Measurements from ENCODE around the gene DLG2. TPM values are rescaled to one million over a fixed set of nuclear protein-coding genes. Genes with fewer than 3 reads are reported as not detected.

The DLG2 gene
- total RNA-seq, 2 donors from 2014 or later: 5.9 to 7.4 TPM

DNA sequence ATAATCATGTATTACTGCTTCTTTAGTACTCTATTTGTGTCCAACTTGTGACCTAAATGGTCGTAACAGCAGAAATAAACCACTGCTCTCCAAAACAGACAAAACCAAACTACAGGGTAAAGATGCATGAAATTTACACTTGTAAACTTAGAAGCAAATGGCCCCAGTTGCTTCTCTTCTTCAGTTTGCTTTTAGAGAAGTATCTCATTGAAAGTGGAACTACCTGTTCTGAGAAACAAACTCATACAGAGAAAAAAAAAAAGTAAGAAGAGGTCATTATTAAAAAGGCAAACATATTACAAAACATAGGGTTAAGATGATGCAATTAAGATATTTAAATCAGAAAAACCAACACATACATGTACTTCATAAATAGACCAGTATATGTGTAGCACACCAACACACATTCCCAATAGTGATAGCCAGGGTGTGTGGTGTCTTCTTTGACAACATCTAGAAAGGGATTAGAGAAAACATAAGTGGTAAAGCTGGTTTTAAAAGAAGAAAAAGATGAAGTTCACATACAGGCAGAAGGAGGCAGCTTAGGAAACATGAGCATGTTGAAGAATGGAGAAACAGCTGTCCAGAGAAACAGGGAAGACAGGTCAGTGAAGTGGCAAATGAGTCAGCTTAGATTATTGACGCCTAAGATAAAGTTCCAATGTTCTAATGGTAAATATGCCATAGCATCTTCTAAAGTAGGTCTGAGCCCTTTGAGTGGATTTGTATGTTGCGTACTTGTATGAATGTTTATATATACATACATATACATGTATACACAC is 1496.3 kb downstream of the DLG2 start:
- intact Hi-C loops (cut with DNase I): no loop called here
- DNase-seq (no peak), ATAC-seq (no peak)

DNA sequence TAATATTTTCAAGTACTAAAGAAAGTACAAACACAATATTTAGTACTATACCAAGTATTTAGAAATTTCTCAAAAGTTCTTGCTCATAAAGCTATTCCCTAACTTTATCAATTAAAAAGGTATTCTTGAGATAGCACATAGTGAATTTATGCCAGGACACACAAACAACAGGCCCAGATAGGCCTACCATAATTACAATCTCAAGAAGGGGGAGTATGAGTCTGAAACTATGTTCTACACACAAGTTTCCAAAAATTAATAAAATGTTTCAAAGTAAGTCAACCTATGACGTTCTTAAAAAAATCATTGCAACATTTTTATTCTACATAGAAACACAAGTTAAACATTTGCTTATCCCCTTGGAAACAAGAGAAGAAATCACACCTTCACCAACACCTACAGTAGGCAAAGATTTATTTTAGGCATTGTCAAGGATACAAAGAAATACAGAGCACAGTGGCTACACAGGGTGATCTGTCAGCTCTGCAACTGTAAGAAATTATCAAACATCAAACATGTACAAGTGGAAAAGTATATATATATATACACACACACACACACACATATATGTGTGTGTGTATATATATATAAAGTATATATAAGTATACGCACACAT is 1497.1 kb downstream of the DLG2 start:
- ATAC-seq: peak in 1 of 2 donors; percentile 36
- DNase-seq: no peak
- intact Hi-C loops (cut with DNase I): loop anchor here in 1 of 2 donors (10.0 kb wide), 1 partner anchor 395 kb away; no protein-coding TSS in a partner anchor

DNA sequence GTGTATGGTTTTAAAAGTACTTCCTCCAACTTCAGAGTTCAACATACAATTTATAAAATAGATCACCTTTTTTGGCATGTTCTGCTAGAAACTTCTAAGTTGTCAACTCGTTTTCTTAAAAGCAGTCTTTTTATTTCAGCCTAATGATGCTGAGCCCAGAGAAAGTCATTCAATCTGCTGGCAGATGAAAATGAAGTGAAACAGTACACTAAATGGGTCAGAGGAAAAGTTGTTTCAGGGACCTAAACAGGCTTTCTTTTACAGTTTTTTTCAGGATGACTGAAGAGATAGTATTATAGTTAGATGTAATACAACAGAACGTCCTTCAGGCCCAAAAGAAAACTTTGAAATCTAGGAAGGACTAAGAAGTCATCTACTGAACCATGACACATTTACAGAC is 1498.3 kb downstream of the DLG2 start:
- DNase-seq: no peak
- intact Hi-C loops (cut with DNase I): loop anchor here in 1 of 2 donors (10.0 kb wide), 1 partner anchor 396 kb away; no protein-coding TSS in a partner anchor
- no peak for ATAC-seq

DNA sequence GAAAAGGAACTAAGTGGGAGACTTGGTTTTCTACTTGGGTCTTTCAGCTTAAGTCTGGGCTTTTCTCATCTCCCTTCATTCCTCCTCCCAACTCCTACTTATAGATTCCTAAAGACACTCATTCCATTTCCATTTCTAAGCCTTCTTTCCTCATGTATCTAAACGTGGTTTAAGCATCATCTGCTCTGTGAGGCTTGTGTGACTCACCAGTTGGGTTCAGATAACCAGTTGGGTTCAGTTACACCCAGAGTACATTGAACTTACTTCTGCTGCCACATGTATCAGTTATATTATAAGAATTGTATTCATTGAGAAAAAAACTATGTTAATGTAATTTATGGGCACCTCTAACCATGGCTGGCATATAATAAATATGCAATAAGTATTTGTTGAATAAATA is 1509.8 kb downstream of the DLG2 start:
- intact Hi-C loops (cut with DNase I): no loop called here
- ATAC-seq: no peak
- no peak for DNase-seq

DNA sequence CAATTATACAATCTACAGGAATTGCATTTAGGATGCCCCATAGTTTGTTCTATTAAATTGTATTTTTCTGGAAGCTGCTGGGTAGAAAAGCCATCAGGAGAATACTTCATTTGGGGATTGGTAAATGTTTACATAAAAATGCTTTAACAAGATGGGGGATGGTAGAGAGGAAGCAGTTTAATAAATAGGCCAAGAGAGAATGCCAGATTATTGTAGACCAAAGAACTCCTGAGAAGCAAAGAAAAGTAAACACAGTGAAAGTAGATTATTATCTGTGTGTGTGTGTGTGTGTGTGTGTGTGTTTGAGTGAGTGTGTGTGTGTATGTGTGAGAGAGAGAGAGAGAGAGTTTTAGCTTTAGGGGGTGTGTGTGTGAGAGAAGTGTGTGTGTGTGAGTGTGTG is 1520.6 kb downstream of the DLG2 start:
- intact Hi-C loops (cut with DNase I): no loop called here
- no peak for DNase-seq

DNA sequence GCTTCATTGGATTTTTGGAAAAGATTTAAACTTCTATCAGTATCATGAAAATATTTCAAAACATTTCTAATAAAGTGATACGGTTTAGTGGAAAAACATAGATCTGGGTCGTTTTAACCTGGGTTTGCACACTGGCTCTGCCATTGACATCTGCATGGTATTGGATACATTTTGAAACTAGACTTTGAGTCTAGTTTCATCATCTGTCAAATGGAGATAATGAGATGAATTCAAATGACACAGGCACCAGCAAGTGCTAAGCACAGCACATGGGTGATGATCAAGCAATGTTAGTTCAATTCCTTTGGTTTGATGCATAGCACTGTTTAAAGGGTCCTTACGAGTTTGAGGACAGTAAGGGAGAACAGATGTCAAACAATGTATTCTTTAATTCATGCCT is 1522.0 kb downstream of the DLG2 start:
- no peak for DNase-seq
- intact Hi-C loops (cut with DNase I): no loop called here
- ATAC-seq: no peak

More for the DNA sequence above, 1520.6 kb downstream of the DLG2 start:
- ATAC-seq: no peak

DNA sequence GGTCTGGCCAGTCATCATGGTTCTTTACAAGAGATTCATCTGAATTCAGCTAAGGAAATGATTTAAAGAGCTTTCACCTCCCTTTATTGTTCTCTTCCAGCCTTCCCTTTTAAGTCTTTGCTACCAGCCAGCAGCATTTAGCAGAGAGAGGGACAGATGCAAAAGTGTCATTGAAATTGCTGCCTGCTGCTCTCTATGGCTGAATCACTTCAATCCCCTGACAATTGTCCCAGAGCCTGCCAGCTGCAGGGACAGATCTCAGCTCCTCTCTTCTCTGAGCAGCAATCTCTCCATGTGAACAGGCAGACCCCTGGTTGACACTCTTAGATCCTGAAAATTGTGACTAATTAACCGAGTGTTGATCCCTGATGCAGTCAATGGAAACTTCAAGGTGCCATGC is 1524.0 kb downstream of the DLG2 start:
- ATAC-seq (no peak), DNase-seq (no peak)
- intact Hi-C loops (cut with DNase I): no loop called here

DNA sequence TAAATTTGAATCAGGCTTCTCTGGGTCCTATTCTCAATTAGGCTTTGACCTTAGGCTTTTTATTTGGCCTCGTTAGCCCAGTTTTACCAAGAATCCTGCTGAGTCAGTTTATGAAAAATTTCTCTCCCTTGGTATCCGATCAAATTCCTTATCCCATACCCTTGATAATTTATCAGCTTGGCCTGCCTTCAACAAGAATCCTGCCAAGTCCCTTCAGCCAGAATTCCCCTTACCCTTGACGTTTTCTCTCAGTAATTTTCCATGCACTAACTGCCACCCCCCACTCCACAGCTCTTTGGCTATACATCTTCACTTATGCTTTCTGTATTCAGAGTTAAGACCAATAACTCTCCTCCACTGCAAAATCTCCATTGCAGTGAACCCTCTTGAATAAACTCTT is 1530.0 kb downstream of the DLG2 start:
- ATAC-seq: no peak
- intact Hi-C loops (cut with DNase I): no loop called here

DNA sequence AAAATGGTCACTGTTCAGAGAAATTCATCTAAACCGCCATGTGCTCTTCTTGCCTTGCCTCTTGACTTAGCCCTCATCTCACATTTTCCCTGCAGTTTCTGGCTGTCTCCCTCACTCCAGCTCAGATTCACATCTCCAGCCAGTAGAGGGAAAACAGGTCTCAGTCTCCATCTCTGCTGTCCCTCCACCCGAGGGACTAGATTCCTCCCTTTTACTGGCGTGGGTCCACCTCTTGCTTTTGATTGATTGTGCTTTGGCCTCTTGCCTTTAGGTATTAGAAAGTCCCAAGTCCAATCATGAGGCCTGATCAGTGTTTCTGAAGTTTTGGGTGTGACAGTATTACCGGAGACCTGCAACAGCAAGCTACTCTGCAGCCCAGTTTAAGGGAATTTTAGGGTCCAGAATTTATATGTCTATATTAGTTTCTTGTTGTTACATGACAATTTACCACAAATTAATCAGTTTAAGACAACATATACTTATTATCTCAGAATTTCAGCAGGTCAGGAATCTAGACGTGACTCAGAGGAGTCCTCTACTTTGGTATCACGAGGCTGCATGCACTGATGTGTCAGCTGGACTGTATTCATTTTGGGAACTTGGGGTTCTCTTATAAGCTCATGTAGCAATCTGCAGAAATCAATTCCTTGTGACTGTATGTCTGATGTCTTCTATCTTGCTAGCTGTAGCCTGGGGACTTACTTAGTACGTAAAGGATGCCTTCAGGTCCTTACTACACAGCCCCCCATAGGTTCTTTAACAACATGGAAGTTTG is 1535.7 kb downstream of the DLG2 start:
- no peak for DNase-seq
- ATAC-seq: no peak
- intact Hi-C loops (cut with DNase I): no loop called here

More for the DNA sequence above, 1530.0 kb downstream of the DLG2 start:
- no peak for DNase-seq

DNA sequence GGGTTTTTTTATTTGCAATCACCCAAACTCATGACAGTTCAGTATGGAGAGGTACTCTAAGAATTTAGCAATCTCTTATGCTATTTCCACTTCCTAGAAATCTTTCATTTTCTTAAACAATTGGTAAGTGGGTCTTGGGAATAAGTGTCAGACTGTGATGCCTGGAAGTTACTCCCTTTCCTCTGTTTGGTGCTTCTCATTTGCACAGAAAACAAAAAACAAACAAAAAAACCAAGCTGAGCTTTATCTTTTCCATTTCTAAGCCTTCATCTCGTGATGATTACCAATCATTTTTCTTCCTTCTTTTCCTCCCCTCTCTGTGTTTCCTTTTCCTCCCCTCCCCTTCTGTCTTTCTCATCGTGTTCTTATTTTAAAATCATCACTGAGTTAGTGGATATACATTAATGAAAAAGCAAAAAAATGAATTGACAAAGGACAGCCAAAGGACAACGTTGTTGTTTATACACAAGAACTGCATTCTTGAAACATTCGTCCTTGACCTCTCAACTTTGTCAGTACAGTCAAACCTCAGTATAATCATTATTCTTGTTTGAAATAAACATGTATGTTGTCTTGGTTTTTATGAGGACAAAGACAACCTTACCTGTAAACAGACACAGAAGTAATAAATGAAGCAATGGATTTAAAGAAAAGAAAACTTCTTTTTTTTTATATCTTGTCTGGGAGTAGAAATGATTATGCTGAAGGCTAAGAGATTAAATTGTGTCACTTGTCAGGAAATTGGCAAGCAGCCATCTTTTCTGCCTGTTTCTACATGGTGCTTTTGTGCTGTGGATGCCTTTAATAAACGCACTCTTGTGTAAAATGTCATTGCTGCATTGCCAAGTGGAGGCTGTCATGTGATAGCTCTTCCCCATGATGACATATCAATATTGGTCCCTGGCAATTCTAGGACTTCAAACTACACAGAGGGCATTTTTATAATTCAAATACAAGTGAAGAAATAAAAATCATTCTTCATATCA is 1537.8 kb downstream of the DLG2 start:
- peak in 1 of 2 donors; percentile 55 for ATAC-seq
- intact Hi-C loops (cut with DNase I): no loop called here
- no peak for DNase-seq

DNA sequence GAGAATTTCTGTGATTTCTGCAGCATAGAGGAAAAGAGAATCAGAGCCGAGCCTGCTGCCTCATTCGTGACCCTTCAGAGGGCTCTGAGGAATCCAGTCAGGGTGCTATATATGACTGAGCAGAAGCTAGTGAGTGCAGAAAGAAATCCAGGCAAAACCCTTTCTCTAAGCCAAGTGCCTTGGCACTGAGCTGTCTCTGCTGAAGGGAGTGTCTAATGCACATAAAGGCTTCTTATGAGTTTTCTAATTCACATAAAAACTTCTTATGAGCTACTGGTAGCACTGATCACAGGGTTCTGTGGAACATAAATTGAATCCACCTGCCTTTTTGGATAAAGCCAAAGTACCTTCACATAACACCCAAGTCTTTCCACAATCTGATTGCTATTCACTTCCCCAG is 1555.3 kb downstream of the DLG2 start:
- intact Hi-C loops (cut with DNase I): no loop called here
- DNase-seq (no peak), ATAC-seq (no peak)

DNA sequence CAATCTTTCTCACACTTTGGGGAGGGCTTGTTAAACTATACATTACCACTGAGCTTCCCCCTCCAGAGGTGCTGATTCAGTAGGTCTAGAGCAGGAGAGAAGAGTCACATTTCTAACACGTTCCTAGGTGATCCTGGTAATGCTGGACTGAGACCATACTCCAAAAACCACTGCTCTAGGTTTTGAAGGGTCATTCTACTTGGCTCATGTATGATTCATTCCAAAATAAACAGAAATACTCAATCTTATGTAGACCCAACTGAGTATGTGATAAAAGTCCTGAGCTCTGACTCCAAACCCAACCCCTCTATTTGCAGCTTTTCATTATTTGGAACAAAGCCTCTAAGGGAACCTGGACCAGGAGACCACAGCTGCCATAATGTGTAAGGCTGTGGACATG is 1558.1 kb downstream of the DLG2 start:
- ATAC-seq (no peak), DNase-seq (no peak)
- intact Hi-C loops (cut with DNase I): no loop called here

DNA sequence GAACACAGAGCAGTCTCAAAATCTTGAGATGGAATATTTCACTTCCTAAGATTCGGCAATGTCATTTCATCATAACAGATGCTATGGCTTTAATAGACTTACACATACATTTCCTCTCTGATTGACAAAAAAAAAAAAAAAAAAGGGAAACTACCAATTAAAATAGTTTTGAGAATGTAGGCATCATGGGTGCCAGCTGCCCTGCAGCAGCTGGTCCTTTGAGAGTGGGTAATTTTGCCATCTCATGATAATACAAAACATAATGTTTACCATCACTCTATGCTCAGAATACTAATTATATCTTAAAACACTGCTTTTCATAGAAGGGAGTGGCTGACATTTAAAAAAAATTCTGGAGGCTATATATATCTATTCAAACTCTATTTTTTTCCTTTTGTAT is 1565.4 kb downstream of the DLG2 start:
- no peak for ATAC-seq
- DNase-seq: no peak
- intact Hi-C loops (cut with DNase I): no loop called here

DNA sequence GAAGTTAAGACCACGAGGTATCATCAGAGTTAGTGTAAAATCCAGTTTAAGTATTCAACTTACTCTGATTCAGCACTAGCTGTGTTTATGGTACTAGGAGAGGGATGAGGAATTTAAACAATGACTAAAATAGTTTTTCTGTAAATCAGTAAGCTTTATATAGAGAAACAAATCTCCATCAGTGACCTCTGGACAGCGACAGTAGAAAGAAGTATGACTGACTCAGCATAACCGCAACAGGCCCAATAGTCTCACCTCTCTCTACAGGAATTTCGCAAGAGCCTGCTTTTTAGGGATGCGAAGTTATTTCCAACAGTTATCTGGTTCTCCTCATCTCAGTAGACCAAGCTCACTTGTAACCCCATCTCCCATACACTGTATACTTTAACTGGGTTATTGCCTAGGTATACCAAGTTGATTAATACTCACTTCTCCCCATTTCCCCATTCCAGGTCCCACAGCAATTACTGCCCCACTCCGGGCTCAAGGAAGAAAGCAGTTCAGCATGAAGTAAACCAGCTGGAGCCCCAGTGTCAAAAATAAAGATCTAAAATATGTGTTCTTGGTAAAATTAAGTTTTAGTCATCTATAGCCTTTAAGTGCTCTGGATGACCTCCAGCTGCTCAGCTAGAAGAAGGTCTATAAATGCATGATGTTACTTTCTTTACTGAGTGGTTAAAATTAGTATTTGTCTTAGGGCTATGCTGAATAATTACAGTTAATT is 1570.3 kb downstream of the DLG2 start:
- intact Hi-C loops (cut with DNase I): no loop called here
- ATAC-seq (no peak), DNase-seq (no peak)

DNA sequence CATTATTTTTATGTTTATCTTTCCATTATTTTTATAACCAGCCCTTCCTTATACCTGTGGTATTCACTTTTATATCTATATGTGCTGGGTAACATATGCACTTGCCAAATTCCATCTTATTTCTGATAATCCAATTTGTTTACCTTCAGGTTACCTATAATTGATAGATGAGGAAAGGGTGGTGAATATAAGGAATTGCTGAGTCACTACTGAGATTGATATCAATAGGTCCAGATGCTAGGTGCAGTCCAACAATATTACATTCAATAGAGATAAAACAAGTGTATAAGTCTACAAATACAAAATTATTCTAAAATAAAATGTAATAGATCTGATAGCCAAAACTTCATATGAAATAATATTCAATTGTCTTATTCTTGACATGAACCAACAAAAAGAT is 1582.0 kb downstream of the DLG2 start:
- no peak for ATAC-seq
- DNase-seq: no peak
- intact Hi-C loops (cut with DNase I): no loop called here

DNA sequence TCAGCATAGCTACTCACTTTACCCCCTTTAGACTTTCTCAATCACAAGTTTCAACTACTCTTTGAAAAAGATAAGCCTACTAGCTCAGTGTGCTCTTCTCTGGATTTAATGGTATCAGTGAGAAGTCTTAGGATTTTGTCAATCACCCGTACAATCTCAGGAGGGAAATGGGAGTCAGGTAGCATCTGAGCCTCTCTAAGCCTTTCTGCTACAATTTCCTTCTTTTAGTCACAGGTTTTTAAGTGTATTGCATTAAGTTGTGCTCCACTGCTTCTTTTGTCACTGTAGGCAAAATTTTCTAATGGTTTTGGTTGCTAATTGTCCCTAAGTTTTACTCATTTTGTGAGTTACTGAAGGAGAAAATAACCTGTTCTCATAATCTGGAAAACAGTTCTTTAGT is 1582.4 kb downstream of the DLG2 start:
- no peak for ATAC-seq
- intact Hi-C loops (cut with DNase I): no loop called here
- no peak for DNase-seq

DNA sequence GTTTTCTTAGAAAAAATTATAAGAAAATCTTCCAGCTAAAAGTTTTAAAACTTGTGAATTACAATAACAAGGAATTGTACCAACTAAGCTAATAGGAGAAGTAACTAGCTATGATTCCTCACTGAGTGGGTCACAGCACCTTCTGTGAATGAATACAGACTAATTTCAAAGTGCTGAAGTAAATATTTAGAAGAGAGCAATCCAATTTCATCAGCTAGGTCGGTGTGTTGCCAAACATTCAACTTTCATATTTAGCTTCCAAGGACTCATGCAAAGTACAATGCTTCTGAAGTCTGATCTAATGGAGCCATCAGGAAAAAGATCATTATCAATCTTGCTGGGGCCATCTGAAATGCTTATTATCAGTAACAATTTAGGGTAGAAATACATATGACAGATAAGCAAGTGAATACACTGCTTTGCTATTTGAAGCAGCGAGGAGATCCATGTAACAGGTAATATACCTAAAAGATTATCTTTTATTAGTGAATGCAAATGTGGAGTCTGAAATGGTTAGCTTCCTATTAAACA is 1590.4 kb downstream of the DLG2 start:
- DNase-seq (no peak), ATAC-seq (no peak)
- intact Hi-C loops (cut with DNase I): no loop called here

DNA sequence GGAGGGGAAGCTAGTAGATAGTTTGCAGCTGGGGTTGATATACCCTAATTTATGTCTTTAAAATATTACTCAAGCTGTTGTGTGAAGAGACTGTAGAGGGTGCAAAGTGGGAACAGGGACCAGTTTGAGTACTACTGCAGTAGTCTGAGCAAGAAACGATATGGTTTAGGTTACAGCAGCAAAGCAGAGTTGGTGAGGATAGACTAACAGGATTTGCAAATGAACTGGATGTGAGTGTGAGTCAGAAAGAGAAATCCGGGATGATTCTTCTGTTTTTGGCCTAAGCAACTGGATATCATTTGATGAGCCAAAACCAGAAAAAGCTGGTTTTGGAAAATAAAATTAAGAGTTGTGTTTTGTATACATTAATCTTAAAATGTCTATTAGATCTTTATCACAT is 1591.5 kb downstream of the DLG2 start:
- intact Hi-C loops (cut with DNase I): no loop called here
- no peak for ATAC-seq
- DNase-seq: no peak
